Endodermal cell (in vitro differentiated cells): Measurements from ENCODE around the gene PAQR6. TPM values are rescaled to one million over a fixed set of nuclear protein-coding genes. Genes with fewer than 3 reads are reported as not detected.

Experiments used
- DNase-seq: peaks from one replicate; pipeline ENCODE4 v3.0.0-alpha.2; 2017
- H3K27ac ChIP-seq: 2 replicates; pipeline ENCODE4 v1.5.1; 2013; ENCODE audit warnings: mild to moderate bottlenecking, low read depth, low read length, moderate library complexity
- H3K27me3 ChIP-seq: 2 replicates; pipeline ENCODE4 v1.6.1; 2013; ENCODE audit warnings: mild to moderate bottlenecking, low read length, moderate library complexity; ENCODE audit not compliant: insufficient read depth, control insufficient read depth, poor library complexity, severe bottlenecking
- H3K36me3 ChIP-seq: 2 replicates; pipeline ENCODE4 v1.7.0; 2013; ENCODE audit warnings: mild to moderate bottlenecking, low read length, moderate library complexity; ENCODE audit not compliant: control insufficient read depth, insufficient read depth
- H3K4me1 ChIP-seq: one replicate; pipeline ENCODE4 v1.7.0; 2013; ENCODE audit warnings: low read length; ENCODE audit not compliant: control insufficient read depth, insufficient read depth
- H3K4me3 ChIP-seq: 2 replicates; pipeline ENCODE4 v1.5.1; 2013; ENCODE audit warnings: mild to moderate bottlenecking, low read length, moderate library complexity
- H3K9ac ChIP-seq: 2 replicates; pipeline ENCODE4 v1.6.1; 2013; ENCODE audit warnings: mild to moderate bottlenecking, low read length, moderate library complexity; ENCODE audit not compliant: poor library complexity, severe bottlenecking; ENCODE audit errors: extremely low read depth
- H3K9me3 ChIP-seq: 2 replicates; pipeline ENCODE4 v1.6.1; 2013; ENCODE audit warnings: mild to moderate bottlenecking, low read length, moderate library complexity; ENCODE audit not compliant: control insufficient read depth
- H3K27ac Mint-ChIP-seq: 2 replicates; pipeline ENCODE4 v1.8.0; 2020; ENCODE audit warnings: mixed read lengths
- H3K27me3 Mint-ChIP-seq: 2 replicates; pipeline ENCODE4 v1.8.0; 2021; ENCODE audit warnings: mild to moderate bottlenecking, mixed read lengths; ENCODE audit not compliant: insufficient read depth
- H3K36me3 Mint-ChIP-seq: 2 replicates; pipeline ENCODE4 v1.8.0; 2020; ENCODE audit warnings: low read depth, mixed read lengths
- H3K4me1 Mint-ChIP-seq: 2 replicates; pipeline ENCODE4 v1.8.0; 2020; ENCODE audit warnings: mixed read lengths
- H3K4me3 Mint-ChIP-seq: 2 replicates; pipeline ENCODE4 v1.8.0; 2020; ENCODE audit warnings: mild to moderate bottlenecking, moderate library complexity, mixed read lengths
- H3K9me3 Mint-ChIP-seq: 2 replicates; pipeline ENCODE4 v1.8.0; 2020; ENCODE audit warnings: mild to moderate bottlenecking, mixed read lengths
- WGBS, 2 experiments: methylation state at CpG; one replicate each; pipeline versions ENCODE4 v1.1.5 to v1.1.7; 2013; ENCODE audit warnings: missing lambda C conversion rate in 2 of 2, mixed read lengths in 1 of 2; ENCODE audit not compliant: insufficient coverage in 1 of 2, insufficient read length in 1 of 2; 5-methylcytosine and 5-hydroxymethylcytosine counted together
- total RNA-seq, 2 donors: library from RNA; stranded (reverse); fragmentation: NEBNext Ultra II Directional in 1 of 2; extraction: Animal tissue kit (Norgen Biotek cat#: 25700) in 1 of 2; gene quantifications; 2 replicates in 1 of 2; 3 replicates in 1 of 2; pipeline ENCODE4 v1.2.1, GENCODE V29; 2021
- TF ChIP-seq, protein P1 (sequence below): fragments of 200-600 bp; sonication (generic); conservative IDR thresholded peaks from 2 replicates; pipeline ENCODE4 v1.5.0; 2021; ENCODE audit warnings: antibody characterized with exemption, mild to moderate bottlenecking

Gene PAQR6
- total RNA-seq, 2 donors from 2014 or later: 12.2 to 16.4 TPM

DNA sequence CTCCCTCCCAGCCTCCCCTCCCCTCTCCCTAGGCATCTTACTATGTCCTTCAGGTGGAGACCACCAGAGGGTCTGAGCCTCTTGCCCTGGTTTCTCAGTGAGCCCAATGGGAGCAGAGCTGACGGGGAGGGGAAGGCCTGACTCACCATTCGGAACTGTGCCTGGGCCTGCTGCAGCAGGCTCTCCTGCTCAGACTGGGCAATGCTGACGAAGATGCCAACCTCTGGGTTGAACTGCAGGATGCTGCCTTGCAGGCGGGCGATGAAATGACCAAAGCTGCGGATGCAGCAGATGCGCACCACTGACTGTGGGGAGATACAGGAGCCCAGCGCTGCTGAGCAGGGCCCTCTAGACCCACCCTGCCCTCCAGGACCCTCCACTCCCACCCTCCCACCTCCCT, 11.0 kb upstream of the PAQR6 start:
- WGBS, 2 experiments: 96 to 100% methylated on average over 2 to 8 of the region's 8 CpGs
- TF ChIP-seq, protein P1, sequence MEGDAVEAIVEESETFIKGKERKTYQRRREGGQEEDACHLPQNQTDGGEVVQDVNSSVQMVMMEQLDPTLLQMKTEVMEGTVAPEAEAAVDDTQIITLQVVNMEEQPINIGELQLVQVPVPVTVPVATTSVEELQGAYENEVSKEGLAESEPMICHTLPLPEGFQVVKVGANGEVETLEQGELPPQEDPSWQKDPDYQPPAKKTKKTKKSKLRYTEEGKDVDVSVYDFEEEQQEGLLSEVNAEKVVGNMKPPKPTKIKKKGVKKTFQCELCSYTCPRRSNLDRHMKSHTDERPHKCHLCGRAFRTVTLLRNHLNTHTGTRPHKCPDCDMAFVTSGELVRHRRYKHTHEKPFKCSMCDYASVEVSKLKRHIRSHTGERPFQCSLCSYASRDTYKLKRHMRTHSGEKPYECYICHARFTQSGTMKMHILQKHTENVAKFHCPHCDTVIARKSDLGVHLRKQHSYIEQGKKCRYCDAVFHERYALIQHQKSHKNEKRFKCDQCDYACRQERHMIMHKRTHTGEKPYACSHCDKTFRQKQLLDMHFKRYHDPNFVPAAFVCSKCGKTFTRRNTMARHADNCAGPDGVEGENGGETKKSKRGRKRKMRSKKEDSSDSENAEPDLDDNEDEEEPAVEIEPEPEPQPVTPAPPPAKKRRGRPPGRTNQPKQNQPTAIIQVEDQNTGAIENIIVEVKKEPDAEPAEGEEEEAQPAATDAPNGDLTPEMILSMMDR: no peak
- Histone ChIP-seq H3K4me3 (no peak overlapping the region), H3K27me3 (no peaks in the 10 kb centered on the region), H3K4me1 (no peaks in the 10 kb centered on the region), H3K27ac (no peak overlapping the region), H3K36me3 (peaks cover 76% of the 10 kb centered on the region), H3K9me3 (no peaks in the 10 kb centered on the region), H3K9ac (no peak overlapping the region)
- no peaks in the 10 kb centered on the region for H3K27me3 Mint-ChIP-seq
- H3K4me3 Mint-ChIP-seq: no peak overlapping the region
- peaks cover 73% of the 10 kb centered on the region for H3K36me3 Mint-ChIP-seq
- H3K4me1 Mint-ChIP-seq: peaks cover 8% of the 10 kb centered on the region
- DNase-seq: no peak
- H3K27ac Mint-ChIP-seq: no peak overlapping the region
- H3K9me3 Mint-ChIP-seq: no peaks in the 10 kb centered on the region

GRCh38 chr1:156257711-156258110, 9.9 kb upstream of the PAQR6 start:
- Histone ChIP-seq H3K36me3 (peaks cover 78% of the 10 kb centered on the region), H3K4me3 (no peak overlapping the region), H3K9me3 (no peaks in the 10 kb centered on the region), H3K4me1 (no peaks in the 10 kb centered on the region), H3K27ac (no peak overlapping the region), H3K27me3 (no peaks in the 10 kb centered on the region), H3K9ac (no peak overlapping the region)
- Mint-ChIP-seq H3K9me3 (no peaks in the 10 kb centered on the region), H3K4me1 (peaks cover 8% of the 10 kb centered on the region), H3K27ac (peak overlapping the region; percentile 45), H3K36me3 (peaks cover 74% of the 10 kb centered on the region), H3K4me3 (no peak overlapping the region), H3K27me3 (no peaks in the 10 kb centered on the region)
- whole genome bisulfite sequencing, 2 experiments: 98 to 100% methylated on average over 2 of the region's 2 CpGs
- TF ChIP-seq, protein P1: no peak
- DNase-seq: no peak

DNA sequence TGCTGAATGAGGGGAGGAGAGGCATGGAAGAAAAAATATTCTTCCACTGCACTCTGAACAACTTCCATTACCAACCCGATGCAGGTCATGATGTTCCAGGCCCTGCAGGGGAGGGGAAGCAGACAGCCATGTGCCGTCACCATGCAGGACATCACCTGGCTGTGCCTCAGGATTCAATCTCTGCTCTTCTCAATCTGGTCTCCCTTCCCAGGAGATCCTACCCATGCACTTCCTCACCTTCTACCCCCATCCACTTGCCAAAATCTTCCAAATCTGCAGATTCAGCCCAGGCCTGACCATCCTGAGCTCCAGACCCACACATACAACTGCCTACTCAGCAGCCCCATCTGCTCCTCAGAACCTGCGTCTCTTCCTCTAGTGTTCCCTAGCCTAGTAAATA, 5.8 kb upstream of the PAQR6 start:
- Histone ChIP-seq H3K36me3 (peaks cover 82% of the 10 kb centered on the region), H3K9ac (no peak overlapping the region), H3K27ac (no peak overlapping the region), H3K4me3 (no peak overlapping the region), H3K9me3 (no peaks in the 10 kb centered on the region), H3K4me1 (no peaks in the 10 kb centered on the region), H3K27me3 (no peaks in the 10 kb centered on the region)
- Mint-ChIP-seq H3K4me1 (peaks cover 8% of the 10 kb centered on the region), H3K36me3 (peaks cover 72% of the 10 kb centered on the region), H3K27me3 (no peaks in the 10 kb centered on the region), H3K27ac (no peak overlapping the region), H3K4me3 (no peak overlapping the region), H3K9me3 (no peaks in the 10 kb centered on the region)
- TF ChIP-seq, protein P1: no peak
- WGBS, 2 experiments: 96 to 100% methylated on average over 1 to 3 of the region's 3 CpGs
- no peak for DNase-seq
